Caco-2 (cell line): Measurements from ENCODE around the gene KCNK7. TPM values are rescaled to one million over a fixed set of nuclear protein-coding genes. Genes with fewer than 3 reads are reported as not detected.

Experiments used
- BruUV-seq: library from RNA; stranded (reverse); fragments of 400-500 nt; replicated peaks from 2 replicates; lab custom pipeline; 2021; lab: Mats Ljungman, UMichigan
- CTCF ChIA-PET: fragments of 300-600 bp; sonication (Branson Sonifier 250); formaldehyde crosslinking; loops from one replicate; lab custom pipeline; 2022; ENCODE audit warnings: antibody characterized with exemption; lab: Charles Lee
- POLR2A ChIA-PET: fragments of 300-600 bp; sonication (Branson Sonifier 250); formaldehyde crosslinking; loops from one replicate; lab custom pipeline; 2022; ENCODE audit warnings: antibody characterized with exemption; lab: Charles Lee
- DNase-seq, 2 experiments: peaks; one replicate each; pipeline versions ENCODE4 v3.0.0 to v3.0.0-alpha.2; 2020 to 2022
- H3K27me3 ChIP-seq: replicated peaks from 2 replicates; pipeline ENCODE4 v1.6.0; 2011; ENCODE audit warnings: low read length; ENCODE audit not compliant: control insufficient read depth, insufficient read depth
- H3K36me3 ChIP-seq: 2 replicates; pipeline ENCODE4 v1.5.1; 2011; ENCODE audit warnings: low read length; ENCODE audit not compliant: control insufficient read depth, insufficient read depth
- H3K4me1 ChIP-seq: fragments of 250-450 bp; sonication (Bioruptor Pico); 2 replicates; pipeline ENCODE4 v1.5.1; 2020; ENCODE audit warnings: mild to moderate bottlenecking
- H3K4me3 ChIP-seq: 2 replicates; pipeline ENCODE4 v1.5.1; 2011; ENCODE audit warnings: low read depth, mild to moderate bottlenecking, control low read depth, low read length
- H3K9me3 ChIP-seq: fragments of 250-450 bp; sonication (Bioruptor Pico); 2 replicates; pipeline ENCODE4 v1.5.1; 2020; ENCODE audit warnings: mild to moderate bottlenecking, moderate library complexity
- H3K27ac Mint-ChIP-seq: one replicate; pipeline ENCODE4 v1.8.0; 2022; ENCODE audit warnings: mixed read lengths; ENCODE audit not compliant: unreplicated experiment
- H3K27me3 Mint-ChIP-seq: one replicate; pipeline ENCODE4 v1.8.0; 2022; ENCODE audit warnings: mixed read lengths; ENCODE audit not compliant: insufficient read depth, unreplicated experiment
- H3K36me3 Mint-ChIP-seq: one replicate; pipeline ENCODE4 v1.8.0; 2022; ENCODE audit warnings: mild to moderate bottlenecking, mixed read lengths; ENCODE audit not compliant: insufficient read depth, unreplicated experiment
- H3K4me1 Mint-ChIP-seq: one replicate; pipeline ENCODE4 v1.8.0; 2022; ENCODE audit warnings: low read depth, mixed read lengths; ENCODE audit not compliant: unreplicated experiment
- H3K4me3 Mint-ChIP-seq: one replicate; pipeline ENCODE4 v1.8.0; 2022; ENCODE audit warnings: mild to moderate bottlenecking, moderate library complexity, mixed read lengths; ENCODE audit not compliant: unreplicated experiment
- H3K9me3 Mint-ChIP-seq: one replicate; pipeline ENCODE4 v1.8.0; 2022; ENCODE audit warnings: mixed read lengths; ENCODE audit not compliant: unreplicated experiment
- intact Hi-C: fragments of 100-400 bp; cut with micrococcal nuclease; formaldehyde crosslinking; loops from one replicate; pipeline ENCODE4 v1.10.0; 2022; ENCODE audit not compliant: unreplicated experiment
- total RNA-seq: library from RNA; stranded (reverse); gene quantifications from 2 replicates; pipeline ENCODE4 v1.2.3, GENCODE V29; 2022
- TF ChIP-seq, protein P1 (sequence below), 2 experiments: fragments of 200-600 bp in 1 of 2; IDR thresholded peaks; 1 replicate in 1 of 2; 2 replicates in 1 of 2; pipeline versions ENCODE4 v1.5.1 to v1.8.0; 2011 to 2022; ENCODE audit warnings: antibody characterized with exemption in 1 of 2, control low read depth in 1 of 2, inconsistent platforms in 1 of 2, low read depth in 1 of 2, low read length in 1 of 2, mild to moderate bottlenecking in 1 of 2, moderate library complexity in 1 of 2; ENCODE audit not compliant: insufficient read depth in 1 of 2, severe bottlenecking in 1 of 2, unreplicated experiment in 1 of 2

Gene KCNK7
- total RNA-seq, 1 experiment from 2014 or later: 0.39 TPM

DNA sequence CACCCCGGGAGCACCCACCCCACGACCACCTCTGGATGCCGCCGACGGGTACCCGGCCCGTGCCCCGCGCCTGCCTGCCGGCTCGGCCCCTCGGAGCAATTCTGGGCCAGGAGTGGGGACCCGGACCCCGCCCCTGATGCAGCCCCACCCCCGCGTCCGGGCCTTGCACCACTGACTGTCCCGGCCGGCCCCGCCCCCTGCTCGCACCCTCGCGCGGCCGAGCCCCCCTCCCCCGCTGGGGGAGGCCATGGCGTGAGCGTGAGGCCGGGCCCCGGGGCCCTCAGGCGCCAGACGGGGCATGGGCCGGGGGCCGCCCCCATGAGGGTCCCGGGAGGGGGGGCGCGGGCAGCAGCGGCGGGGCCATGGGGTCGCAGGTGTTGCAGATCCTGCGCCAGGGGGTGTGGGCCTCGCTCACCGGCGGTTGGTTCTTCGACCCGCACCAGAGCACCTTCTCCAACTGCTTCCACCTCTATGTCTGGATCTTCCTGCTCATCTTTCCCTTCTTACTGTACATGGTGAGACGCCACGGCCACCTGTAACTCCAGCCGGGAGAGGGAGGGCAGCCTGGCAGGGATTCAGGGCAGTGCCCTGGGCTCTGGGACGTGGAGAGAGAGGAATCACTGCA, 20.5 kb upstream of the KCNK7 start:
- H3K27ac Mint-ChIP-seq: peak overlapping the region; percentile 96
- no TSS peak for BruUV-seq
- H3K36me3 Mint-ChIP-seq: peaks cover 67% of the 10 kb centered on the region
- no peaks in the 10 kb centered on the region for H3K9me3 Mint-ChIP-seq
- ChIA-PET CTCF (interaction anchor here (0.7 to 1.8 kb wide), 7 partner anchors 22 to 275 kb away, joined by 3 to 8 read pairs (median 3); partner anchors contain the start of genes CCDC85B and FIBP), POLR2A (interaction anchor here (0.5 to 1.2 kb wide), 6 partner anchors 9 to 229 kb away, joined by 3 to 11 read pairs (median 6); partner anchors contain the start of gene ZNRD2)
- intact Hi-C loops: loop anchor here (1.0 to 2.0 kb wide), 4 partner anchors 9 to 47 kb away; partner anchors contain the start of genes FAM89B and RELA
- peak overlapping the region; percentile 96 for H3K4me3 Mint-ChIP-seq
- H3K4me3 ChIP-seq: peak overlapping the region; percentile 85
- H3K4me1 ChIP-seq: peaks cover 20% of the 10 kb centered on the region
- H3K27me3 ChIP-seq: no peaks in the 10 kb centered on the region
- H3K9me3 ChIP-seq: no peaks in the 10 kb centered on the region
- DNase-seq: peak; percentile 78 to 80
- peaks cover 17% of the 10 kb centered on the region for H3K4me1 Mint-ChIP-seq
- H3K27me3 Mint-ChIP-seq: no peaks in the 10 kb centered on the region
- peaks cover 8% of the 10 kb centered on the region for H3K36me3 ChIP-seq
- TF ChIP-seq, protein P1, sequence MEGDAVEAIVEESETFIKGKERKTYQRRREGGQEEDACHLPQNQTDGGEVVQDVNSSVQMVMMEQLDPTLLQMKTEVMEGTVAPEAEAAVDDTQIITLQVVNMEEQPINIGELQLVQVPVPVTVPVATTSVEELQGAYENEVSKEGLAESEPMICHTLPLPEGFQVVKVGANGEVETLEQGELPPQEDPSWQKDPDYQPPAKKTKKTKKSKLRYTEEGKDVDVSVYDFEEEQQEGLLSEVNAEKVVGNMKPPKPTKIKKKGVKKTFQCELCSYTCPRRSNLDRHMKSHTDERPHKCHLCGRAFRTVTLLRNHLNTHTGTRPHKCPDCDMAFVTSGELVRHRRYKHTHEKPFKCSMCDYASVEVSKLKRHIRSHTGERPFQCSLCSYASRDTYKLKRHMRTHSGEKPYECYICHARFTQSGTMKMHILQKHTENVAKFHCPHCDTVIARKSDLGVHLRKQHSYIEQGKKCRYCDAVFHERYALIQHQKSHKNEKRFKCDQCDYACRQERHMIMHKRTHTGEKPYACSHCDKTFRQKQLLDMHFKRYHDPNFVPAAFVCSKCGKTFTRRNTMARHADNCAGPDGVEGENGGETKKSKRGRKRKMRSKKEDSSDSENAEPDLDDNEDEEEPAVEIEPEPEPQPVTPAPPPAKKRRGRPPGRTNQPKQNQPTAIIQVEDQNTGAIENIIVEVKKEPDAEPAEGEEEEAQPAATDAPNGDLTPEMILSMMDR (IDR thresholded peaks at IDR 0.05; ENCODE audit: insufficient read depth in 1 of 2, low read depth in 1 of 2, low read length in 1 of 2, severe bottlenecking in 1 of 2, unreplicated experiment in 1 of 2): no peak

- H3K9me3 ChIP-seq: no peaks in the 10 kb centered on the region
- peak within 1 kb of the TSS; percentile 91 for H3K4me3 ChIP-seq
- DNase-seq: peak; percentile 100
- Mint-ChIP-seq H3K27ac (peak within 1 kb of the TSS; percentile 96), H3K36me3 (peaks cover 64% of the 10 kb centered on the region), H3K9me3 (no peaks in the 10 kb centered on the region), H3K27me3 (no peaks in the 10 kb centered on the region), H3K4me1 (peaks cover 24% of the 10 kb centered on the region), H3K4me3 (peak within 1 kb of the TSS; percentile 96)
- peaks cover 8% of the 10 kb centered on the region for H3K36me3 ChIP-seq
- ChIA-PET POLR2A (interaction anchor here (0.5 to 1.3 kb wide), 12 partner anchors 8 to 1641 kb away, joined by 3 to 11 read pairs (median 4); partner anchors contain the start of genes COX8A, MUS81, NEAT1 and RELA), CTCF (interaction anchor here (0.7 to 1.8 kb wide), 11 partner anchors 22 to 275 kb away, joined by 3 to 8 read pairs (median 3); partner anchors contain the start of genes CCDC85B, FAM89B, FIBP and ZNRD2)
- TF ChIP-seq, protein P1 (IDR thresholded peaks at IDR 0.05; ENCODE audit: insufficient read depth in 1 of 2, low read depth in 1 of 2, low read length in 1 of 2, severe bottlenecking in 1 of 2, unreplicated experiment in 1 of 2): no peak
- H3K4me1 ChIP-seq: peaks cover 17% of the 10 kb centered on the region
- H3K27me3 ChIP-seq: no peaks in the 10 kb centered on the region
- BruUV-seq: no TSS peak
- intact Hi-C loops: loop anchor here (1.0 to 2.0 kb wide), 4 partner anchors 8 to 47 kb away; partner anchors contain the start of genes FAM89B and RELA
Measured at GRCh38 chr11:65615229-65615949, 19.8 kb upstream of the KCNK7 start, which contains the start of gene PCNX3. Gene PCNX3 (plus strand): TSS chr11:65615776. CDS start chr11:65616312, 536 bp downstream.
